ENCODE results near the gene PRXL2B. TPM values are rescaled to one million over a fixed set of nuclear protein-coding genes. Genes with fewer than 3 reads are reported as not detected.

The PRXL2B gene
- total RNA-seq, 6 experiments from 2014 or later: 5.1 to 18.6 (median 11.1) TPM

GRCh38 chr1:2601721-2602303, 15.2 kb downstream of the PRXL2B start:
- WGBS (ENCODE audit: insufficient coverage, low coverage, low lambda C conversion rate, missing lambda C conversion rate): 83% methylated on average over 5 of the region's 18 CpGs
- Histone ChIP-seq H3K27ac (no peak overlapping the region), H3K9me3 (no peaks in the 10 kb centered on the region), H3K27me3 (no peaks in the 10 kb centered on the region), H3K4me1 (no peaks in the 10 kb centered on the region), H3K4me3 (no peak overlapping the region), H3K36me3 (no peaks in the 10 kb centered on the region)
- TF ChIP-seq CTCF (IDR thresholded peaks at IDR 0.05) (no peak), POLR2A (IDR thresholded peaks at IDR 0.05) (no peak)
- ATAC-seq (no peak), DNase-seq (peak in 1 of 3 donors; percentile 27)
- intact Hi-C loops (cut with DNase I): loop anchor here in 1 of 2 donors (10.0 kb wide), 1 partner anchor 167 kb away; no protein-coding TSS in a partner anchor

DNA sequence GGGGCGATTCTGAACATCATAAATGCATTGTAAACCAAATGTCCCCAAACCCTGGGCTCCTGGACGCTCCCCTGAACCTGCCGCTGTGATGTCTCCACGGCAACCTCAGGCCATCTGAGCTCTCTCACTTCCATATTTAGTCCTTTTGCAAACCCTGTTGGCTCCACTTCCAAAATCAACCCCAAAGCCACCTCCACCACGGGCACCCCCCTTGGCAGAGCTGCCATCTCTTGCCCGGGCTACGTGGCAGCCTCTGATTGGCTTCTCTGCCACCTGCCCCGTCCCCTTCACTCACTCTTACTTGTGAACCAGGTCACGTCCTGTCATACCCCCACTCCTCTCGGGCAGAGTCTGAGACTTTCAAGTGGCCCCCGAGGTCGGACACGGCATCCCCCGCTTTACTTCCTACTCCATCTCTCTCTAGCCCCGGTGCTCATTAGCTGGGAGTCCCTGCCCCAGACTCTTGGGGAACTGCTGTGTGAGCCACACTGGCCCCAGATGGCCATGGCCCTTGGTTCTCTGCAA, 15.8 kb downstream of the PRXL2B start:
- no peak overlapping the region for H3K27ac ChIP-seq
- H3K36me3 ChIP-seq: no peaks in the 10 kb centered on the region
- intact Hi-C loops (cut with DNase I): loop anchor here in 1 of 2 donors (10.0 kb wide), 1 partner anchor 168 kb away; no protein-coding TSS in a partner anchor
- DNase-seq: peak in 1 of 3 donors; percentile 27
- no peaks in the 10 kb centered on the region for H3K4me1 ChIP-seq
- 49% methylated on average over 10 of the region's 15 CpGs for WGBS (ENCODE audit: insufficient coverage, low coverage, low lambda C conversion rate, missing lambda C conversion rate)
- TF ChIP-seq CTCF (IDR thresholded peaks at IDR 0.05) (no peak), POLR2A (IDR thresholded peaks at IDR 0.05) (no peak)
- H3K27me3 ChIP-seq: no peaks in the 10 kb centered on the region
- H3K4me3 ChIP-seq: no peak overlapping the region
- ATAC-seq: no peak
- H3K9me3 ChIP-seq: no peaks in the 10 kb centered on the region

GRCh38 chr1:2602866-2603520, 16.4 kb downstream of the PRXL2B start:
- 82% methylated on average over 6 of the region's 18 CpGs for WGBS (ENCODE audit: insufficient coverage, low coverage, low lambda C conversion rate, missing lambda C conversion rate)
- no peaks in the 10 kb centered on the region for H3K9me3 ChIP-seq
- H3K4me3 ChIP-seq: no peak overlapping the region
- no peak overlapping the region for H3K27ac ChIP-seq
- ATAC-seq: no peak
- intact Hi-C loops (cut with DNase I): loop anchor here in 1 of 2 donors (10.0 kb wide), 1 partner anchor 168 kb away; no protein-coding TSS in a partner anchor
- TF ChIP-seq POLR2A (IDR thresholded peaks at IDR 0.05) (no peak), CTCF (IDR thresholded peaks at IDR 0.05) (no peak)
- no peaks in the 10 kb centered on the region for H3K27me3 ChIP-seq
- peak in 2 of 3 donors; percentile 32 to 42 for DNase-seq
- H3K36me3 ChIP-seq: no peaks in the 10 kb centered on the region
- H3K4me1 ChIP-seq: no peaks in the 10 kb centered on the region

DNA sequence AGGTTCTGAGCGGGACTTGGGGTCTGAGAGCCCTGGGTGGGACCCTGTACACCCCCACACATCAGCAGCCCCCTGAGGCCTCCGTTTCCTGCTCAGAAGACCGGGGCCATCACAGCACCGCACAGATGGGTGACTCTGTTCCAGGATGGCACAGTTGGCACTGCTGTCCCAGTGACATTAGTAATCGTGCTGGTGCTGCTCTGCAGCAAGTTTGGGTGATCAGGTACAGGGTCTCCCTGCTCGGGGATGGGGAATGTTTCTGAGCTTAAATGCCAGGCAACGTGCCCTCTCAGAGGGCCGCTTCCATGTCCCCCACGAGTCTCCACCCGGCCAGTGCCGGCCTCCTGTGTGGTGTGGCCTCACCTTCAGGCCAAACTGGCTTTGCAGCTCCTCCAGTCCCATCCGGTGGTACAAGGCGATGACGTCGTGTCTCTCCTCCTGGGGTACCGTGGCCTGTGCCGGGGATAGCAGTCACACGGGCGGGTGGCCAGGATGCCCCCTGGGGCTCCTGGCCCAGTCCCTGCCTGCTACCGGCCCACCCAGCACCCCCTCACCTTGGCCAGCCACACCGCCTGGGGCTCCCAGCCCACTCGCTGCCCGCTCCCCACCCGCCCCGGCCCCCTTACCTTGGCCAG, 17.1 kb downstream of the PRXL2B start:
- no peak overlapping the region for H3K4me3 ChIP-seq
- no peak overlapping the region for H3K27ac ChIP-seq
- WGBS (ENCODE audit: insufficient coverage, low coverage, low lambda C conversion rate, missing lambda C conversion rate): no CpG with 5 or more reads among the region's 25 CpGs
- ATAC-seq (no peak), DNase-seq (peak in 2 of 3 donors; percentile 37 to 49)
- no peaks in the 10 kb centered on the region for H3K27me3 ChIP-seq
- no peak for TF ChIP-seq POLR2A (IDR thresholded peaks at IDR 0.05)
- TF ChIP-seq CTCF (IDR thresholded peaks at IDR 0.05): no peak
- H3K4me1 ChIP-seq: no peaks in the 10 kb centered on the region
- H3K36me3 ChIP-seq: no peaks in the 10 kb centered on the region
- no peaks in the 10 kb centered on the region for H3K9me3 ChIP-seq
- intact Hi-C loops (cut with DNase I): loop anchor here in 1 of 2 donors (10.0 kb wide), 1 partner anchor 169 kb away; no protein-coding TSS in a partner anchor

All from right lobe of liver (tissue), 6 donors.